DMS53 treated with DMSO at 0.1 percent for 48 hours (cell line): ENCODE data around the gene PRCP.

ENCODE experiments used
- DNase-seq: peaks from one replicate; lab custom pipeline; 2025; ENCODE audit not compliant: unreplicated experiment; lab: John Stamatoyannopoulos, UW

Gene PRCP

DNA sequence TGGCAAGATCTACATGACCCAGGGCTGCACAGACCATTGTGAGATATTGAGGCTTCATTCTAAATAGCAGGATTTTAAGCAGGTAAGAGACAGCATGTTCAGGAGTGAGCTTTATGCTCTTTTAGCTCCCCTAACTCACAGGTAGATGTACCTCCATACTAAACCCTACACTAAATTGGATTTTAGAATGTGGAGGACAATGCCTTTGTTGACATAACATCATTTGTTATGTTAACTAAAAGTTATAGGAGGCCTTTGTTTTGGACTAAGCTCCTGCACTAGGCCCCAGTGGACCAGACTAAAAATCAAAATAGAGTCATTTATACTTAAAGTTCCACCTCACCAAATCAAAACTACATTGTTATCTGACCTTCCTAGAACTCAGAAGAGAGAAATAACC, 8.1 kb upstream of the PRCP start:
- no peak for DNase-seq

DNA sequence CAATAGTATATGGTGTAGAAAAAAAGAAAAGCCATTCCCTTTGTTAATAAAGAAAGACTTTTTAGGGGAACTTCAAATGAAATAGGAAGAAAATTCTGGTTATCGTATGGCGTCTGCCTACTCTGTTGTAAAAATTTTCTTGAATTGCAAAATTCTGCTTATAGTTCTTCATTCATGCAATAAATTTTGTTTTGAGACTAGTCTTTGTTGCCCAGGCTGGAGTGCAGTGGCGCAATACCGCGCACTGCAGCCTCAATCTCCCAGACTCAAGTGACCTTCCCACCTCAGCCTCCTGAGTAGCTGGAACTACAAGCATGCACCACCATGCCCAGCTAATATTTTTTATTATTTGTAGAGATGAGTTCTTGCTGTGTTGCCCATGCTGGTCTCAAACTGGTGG, 7.1 kb upstream of the PRCP start:
- no peak for DNase-seq

DNA sequence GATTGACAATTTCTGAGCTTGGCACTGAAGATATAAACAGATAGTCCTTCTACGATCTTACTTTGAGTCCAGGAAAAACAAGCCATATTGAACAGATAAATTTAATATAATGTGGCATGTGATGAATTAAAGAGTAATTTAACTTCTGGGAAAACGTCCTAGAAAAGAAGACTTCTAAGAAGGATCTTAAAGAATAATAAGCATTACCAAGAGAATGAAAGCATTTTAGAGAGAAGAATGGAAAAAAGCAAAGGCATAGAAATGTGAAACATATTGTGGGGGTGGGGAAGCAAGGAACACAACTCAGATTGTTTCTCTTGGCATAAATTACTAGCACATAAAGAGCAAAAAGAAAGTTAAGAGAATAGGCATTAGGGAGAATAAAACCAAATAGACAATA, 6.7 kb upstream of the PRCP start:
- DNase-seq, result no peak

DNA sequence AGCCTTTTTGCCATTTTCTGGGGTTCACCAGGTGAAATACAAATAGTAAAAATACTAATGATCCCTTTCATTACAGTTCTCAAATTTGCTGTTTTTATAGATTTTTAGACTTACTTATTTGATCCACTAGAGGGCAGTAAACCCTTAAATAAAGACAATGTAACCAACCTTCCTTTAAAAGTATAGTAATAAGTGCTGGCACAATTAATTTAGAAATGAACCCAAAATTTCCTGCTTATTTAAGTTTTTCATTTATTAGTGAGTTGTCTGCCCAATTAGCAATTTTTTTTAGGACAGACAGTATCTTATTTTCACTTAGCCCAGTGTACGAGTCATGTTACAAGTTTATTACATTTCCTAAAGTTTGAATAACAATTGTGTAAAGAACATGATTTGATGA, 6.0 kb upstream of the PRCP start:
- peak; percentile 91 for DNase-seq

DNA sequence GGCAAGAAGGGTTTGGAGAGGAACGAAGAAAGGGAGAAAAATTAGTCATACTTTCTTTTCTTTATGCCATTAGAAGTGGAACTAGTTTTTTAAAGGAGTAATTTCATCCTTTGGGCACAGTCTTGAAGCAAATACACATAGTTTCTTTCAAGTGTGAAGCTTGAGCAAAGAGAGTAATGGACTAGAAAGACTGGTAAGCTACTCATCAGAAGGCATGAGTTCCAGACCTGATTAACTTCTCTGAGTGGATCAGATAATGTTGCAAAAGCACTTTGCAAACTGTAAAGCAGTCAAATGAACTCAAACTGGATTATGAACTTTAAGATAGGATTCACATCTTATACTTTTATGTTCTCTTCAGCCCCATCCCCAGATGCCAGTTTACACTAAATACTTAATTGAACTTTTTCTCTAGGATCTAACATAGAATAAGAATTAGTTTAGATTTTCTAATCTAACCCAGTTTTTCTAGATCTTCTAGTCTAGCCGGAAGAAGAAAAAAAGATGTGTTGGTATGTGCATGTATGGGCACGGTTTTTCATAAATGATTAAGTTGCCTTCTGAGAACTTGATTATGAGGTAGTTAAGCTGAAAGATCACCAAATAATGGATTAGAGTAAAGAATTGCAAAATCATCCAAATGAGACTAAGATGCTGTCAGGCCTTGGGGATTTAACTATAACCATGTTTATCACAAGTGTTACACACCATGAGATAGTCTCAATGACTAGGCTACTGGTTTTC, 3.8 kb upstream of the PRCP start:
- DNase-seq, result no peak

DNA sequence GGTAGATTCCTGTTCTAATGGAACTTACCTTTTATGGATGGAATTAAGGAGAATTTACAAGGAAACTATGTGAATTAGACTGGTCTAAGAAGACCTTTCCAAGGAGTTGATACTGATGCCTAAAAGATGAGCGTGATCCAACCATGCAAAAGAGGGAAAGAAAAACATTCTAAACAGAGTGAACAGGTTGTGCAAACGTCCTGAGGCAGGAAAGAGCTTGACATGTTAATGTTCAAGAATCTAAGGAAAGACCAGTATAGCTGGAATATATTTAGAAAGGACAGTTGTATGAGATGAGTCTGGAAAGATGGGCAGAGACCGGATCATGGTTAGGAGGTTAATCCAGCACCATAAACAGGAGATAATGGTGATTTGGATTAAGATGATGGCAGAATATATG, 2.6 kb upstream of the PRCP start:
- no peak for DNase-seq

DNA sequence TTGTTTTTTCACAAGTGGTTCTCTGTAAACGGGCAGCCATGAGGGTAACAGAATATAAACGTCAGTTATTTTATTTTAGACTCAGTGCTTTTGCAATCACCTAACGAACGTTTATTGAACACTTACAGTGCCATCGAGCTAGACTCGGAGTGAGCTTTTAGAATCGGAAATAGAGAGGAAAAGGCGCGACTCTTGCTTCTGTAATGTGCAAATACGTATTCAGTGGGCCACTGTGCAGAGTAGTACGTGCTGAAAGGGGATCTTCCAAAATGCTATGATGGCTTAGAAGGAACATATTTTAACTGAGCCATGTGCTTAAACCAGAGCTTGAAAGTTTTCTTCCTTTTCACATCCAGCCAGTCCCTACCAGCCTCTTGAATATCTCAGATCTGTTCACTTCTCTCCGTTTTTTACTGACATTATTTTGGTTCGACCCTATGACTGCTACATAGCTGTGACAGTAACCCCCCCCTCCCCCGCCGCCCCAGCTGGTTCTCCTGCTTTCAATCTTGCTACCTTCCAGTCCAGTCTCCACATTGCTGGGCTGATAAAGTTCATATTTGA, 1.8 kb upstream of the PRCP start:
- DNase-seq, result no peak

DNA sequence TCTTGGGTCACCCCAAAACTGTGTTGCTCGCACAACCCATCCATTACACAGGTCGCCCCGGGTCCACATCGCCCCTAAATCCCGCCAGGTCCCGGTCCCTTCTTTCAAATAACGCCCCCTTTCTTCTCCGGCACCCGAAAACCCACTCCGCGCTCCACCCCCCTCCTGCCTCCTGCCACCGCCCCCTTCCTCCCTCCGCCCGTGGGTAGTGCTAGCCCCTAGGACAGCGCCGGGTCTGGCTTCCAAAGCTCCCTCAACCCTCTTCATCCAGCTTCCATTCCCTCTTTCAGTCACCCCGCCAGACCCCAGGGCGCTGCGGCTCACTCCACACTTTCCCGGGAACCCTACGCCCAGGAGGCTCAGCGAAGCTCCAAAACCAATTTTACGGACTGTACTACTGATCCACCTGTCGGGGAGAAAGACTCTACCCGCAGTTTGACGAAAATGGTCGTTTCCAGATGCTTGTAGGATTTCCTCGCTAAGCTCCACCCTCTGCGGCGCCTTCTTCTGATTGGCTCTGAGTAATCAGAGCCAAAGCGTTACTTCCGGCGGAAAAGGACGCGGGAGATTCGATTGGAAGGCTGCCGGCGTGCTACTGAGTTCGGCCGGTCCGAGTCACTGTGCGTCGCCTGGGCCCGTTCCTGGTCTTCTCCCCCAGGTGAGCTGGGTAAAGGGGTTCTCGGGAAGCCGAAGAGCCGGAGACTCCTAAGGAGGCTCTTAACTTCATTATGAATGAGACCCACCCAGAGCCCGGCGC, 1.1 kb upstream of the PRCP start, which contains the start of gene DDIAS:
Gene DDIAS (plus strand): TSS at position 572 of the 757 bp plus-strand sequence. CDS start 13,003 bp downstream, outside the sequence.
- DNase-seq, result peak; percentile 100

DNA sequence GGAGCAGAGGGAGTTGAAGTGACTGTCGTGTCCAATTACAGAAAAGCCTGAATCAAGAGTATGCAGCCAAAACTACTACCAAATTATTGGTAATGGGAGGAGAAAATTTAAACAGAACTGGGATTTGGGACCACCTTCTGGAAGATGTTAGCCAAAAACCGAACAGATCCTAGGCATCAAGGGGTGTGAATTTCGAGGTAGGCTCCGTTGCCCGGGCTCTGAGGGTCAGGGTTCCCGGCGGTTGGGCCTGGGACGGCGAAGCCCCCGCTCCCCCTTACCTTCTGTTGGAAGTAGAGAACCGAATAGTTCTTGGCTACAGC, 313 bp downstream of the PRCP start:
- no peak for DNase-seq

DNA sequence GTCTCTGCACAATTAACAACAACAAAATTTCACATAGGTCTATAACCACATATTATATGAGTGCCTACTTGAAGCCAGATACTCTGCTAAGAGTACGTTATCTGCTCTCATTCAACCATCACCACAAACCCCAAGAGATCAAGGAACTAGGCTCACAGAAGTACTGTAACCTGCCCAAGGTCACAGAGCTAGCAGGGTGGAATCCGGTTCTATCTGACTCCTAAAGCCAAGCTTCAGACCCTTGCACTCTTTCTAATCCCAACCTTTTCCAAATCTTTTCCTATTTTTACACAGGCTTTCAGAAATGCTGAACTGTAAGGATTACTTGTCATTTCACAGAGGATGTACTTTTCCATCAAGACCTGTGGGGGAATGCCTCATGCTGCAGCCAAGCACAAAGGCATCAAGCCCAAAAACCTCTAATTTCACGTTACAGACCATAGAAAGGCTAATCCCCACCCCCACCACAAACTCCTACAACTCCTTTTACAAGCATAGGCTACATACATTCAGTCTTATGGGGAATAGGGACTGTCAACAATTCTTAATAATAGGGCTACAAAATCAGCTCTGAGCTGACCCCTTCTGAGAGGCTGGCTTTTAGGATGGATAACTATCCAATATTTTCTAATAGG, 927 bp downstream of the PRCP start:
- no peak for DNase-seq

DNA sequence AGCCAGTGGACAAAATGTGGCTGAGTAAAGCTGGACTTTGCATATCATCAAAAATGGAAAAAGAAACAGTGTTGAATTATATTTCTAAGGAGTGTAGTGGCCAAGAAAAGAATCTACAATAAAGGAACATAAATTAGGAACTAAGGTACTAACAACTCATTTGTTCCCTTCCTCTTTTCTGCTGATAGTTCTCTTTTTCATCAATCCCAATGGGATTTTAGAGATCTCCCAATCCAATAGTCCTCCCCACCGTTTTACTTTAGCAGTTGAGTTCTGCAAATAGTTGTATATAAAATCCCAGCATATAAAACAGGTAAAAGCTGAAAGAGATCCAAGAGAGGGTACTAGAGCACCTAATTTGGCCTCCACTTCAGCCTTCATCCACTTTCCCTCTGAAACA, 2.0 kb downstream of the PRCP start:
- no peak for DNase-seq

DNA sequence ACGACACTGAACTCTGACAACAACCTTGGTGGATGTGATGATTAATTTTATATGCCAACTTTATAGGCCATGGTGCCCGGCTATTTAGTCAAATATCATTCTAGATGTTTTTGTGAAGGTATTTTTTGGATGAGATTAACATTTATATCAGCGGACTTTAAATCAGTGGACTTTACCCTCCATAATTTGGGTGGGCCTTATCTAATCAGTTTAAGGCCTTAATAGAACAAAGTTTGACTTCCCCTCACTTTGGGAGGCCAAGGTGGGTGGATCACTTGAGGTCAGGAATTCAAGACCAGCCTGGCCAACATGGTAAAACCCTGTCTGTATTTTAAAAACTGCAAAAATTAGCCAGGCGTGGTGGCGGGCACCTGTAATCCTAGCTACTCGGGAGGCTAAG, 4.0 kb downstream of the PRCP start:
- no peak for DNase-seq

DNA sequence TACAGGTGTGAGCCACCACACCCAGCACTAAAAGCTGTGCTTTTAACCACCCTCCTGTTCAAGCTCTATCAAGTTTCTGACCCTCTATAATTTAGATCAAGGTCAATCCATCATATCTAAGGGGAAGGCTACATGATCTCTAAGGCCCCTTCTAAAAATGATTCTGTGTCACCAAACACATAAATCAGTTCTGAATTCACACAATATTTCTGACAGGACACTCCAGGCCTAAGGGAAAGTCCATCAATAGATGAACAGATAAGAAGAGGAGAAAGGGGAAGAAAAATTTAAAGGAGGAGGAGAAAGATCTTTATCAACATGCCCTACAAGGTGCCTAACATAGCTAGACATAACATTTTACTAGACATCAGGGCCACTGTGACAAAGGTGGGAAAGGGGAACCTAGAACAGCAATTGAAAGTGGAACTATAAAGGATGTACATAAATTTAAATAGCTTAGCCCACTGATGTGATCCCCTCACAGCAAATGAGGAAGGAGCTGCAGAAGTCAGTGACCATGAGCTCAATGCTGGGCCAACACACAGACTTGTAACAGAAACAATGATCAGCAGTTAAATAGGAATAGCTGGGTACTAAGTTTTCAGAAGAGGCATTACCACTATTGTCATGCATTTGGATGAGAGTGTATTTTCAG, 4.7 kb downstream of the PRCP start:
- DNase-seq, result no peak

DNA sequence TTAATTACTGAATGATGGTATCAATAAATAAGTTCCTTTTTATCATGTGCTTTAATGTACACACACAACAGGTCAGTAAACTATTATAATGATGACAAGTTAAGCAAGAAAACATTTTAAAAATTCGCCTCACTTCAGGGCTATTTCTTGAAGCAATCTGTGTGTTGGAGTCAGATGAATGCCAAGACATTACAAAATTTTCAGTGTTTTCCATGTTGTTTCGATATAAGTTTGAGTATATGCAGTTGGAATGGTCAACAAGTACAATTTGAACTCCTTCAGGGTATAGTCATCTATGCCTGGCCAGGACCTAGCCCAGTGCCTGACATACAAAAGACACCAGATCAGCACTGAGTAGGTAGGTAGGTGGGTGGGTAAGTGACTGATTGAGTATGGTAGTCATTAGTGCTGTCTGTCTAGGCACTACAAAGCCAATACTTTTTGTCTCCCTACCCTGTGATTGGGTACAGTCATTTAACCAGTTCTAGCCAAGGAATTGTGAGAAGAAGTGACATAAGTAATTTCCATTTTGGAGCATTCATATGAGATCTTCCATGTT, 7.5 kb downstream of the PRCP start:
- no peak for DNase-seq

DNA sequence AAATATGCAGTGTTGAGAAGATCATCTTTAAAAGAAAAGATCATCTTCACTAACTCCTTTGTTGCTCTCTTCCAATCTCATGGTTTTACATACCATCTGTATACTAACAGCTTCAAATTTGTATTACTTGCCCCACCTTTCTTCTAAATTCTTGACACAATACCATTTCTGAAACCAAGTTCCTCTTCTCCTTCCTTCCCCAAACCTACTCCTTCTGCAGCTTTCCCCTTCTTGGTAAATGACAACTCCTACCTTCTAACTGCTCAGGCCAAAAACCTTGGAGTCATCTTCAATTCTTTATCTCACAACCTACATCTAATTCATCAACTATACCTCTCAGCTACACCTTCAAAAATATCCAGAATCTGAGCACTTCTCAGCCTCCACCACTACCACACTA, 9.3 kb downstream of the PRCP start:
- DNase-seq, result no peak

DNA sequence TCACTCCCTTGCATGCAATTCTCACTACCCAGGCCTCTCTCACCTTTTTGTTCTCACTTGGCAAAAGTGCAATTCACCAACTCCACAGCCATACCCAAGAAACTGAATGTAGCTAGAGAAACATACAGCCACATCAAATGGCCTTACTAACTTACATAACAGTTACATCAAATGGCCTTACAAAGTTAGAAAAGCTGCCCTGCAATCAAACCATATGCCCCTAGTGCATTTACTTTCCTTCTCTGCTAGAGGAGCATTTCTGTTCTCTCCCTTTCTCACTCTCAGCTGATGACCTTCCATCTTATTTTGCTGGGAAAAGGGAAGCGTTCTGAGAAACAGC, 10.3 kb downstream of the PRCP start:
- DNase-seq, result no peak

DNA sequence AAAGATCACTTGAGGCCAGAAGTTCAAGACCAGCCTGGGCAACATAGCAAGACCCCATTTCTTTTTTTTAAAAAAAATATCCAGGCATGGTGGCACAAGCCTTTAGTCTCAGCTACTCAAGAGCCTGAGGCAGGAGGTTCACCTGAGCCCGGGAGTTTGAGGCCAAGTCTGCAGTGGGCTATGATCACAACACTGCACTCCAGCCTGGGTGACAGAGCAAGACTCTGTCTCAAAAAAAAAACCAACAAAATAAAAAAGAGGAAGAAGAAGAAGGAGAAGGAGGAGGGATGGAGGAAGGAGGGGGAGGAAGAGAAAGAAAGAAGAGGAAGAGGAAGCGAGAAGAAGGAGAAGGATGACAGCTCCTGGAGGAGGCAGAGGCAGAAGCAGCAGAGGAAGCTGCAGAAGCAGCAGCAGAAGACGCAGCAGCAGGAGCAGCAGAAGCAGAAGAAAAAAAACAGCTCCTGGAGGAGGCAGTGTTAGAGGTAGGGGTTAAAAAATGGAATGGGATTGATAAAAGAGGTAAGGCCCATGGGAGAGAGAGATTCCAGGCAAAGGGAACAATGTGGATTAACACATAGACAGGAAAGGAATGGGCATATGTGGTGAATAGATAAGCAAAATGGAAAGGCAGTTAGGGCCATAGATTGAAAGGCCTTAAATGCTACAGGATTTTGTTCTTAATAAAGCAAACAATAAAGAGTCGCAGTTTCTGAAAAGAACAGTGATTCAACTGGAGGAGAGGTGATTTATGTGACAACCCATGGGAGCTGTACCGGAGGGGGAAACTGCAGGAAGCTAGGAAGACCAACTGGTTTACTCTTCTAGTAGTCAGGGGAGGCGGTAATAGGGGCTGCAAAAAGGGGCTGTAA, 10.9 kb downstream of the PRCP start:
- no peak for DNase-seq

DNA sequence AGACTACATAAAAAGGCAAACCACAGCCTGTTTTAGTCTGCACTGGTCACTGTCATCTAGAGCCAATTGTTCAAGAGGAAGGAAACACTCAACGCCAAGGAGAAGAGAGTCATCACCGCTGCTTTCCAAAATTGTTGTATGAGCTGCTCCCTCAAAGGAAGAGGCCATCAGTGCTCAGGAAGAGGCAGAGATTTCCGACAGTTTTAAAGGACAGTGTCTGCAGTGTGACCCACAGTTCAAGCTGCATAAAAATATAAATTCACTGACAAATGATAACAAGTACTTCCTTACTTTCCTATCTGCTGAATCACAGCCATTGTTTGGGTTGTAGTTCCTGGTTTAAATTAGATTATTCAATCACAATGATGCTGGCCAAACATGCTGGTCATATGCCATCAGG, 16.4 kb downstream of the PRCP start:
- no peak for DNase-seq

DNA sequence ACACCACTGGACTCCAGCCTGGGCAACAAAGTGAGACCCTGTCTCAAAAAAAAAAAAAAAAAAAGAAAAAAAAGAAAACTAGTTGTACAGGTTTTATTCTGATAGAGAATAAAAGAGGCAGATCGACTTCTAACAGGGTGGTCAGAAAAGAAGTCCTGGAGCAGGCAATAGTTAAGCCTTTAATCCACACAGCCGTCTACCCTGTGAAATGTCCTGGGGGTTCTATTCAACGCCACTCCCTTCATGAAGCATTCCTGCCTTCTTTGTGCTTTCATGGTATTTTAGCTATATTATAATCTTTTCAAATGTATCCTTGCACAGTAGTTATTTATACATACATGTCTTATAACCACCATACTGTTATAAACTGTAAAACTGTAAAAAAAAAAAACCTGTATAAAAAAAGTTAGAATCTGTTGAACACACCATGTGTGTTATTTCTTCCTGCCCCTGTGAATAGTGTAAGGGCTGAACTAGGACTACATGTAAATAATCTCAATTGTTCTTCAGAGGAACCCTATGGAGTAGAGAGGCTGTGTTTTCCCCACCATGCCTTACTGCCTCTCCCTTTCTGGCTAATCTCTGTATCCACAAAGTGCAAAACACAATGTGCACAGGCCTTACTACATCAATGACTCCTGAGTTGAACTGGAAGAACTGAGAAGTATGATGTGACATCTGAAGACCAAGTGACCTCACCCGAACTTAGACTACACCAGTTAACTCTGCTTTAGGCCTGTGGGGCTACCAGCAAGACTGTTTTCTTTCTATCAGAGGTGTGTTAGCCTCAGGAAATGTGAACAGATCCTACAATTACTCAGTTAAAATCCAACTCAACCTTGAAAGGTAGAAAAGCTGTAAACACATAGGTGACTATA, 25.3 kb downstream of the PRCP start:
- DNase-seq, result no peak
